GM19467 (cell line): ENCODE results near the gene SMOC2.

Source experiments
- ATAC-seq: cut with Tn5 transposase; IDR thresholded peaks from one replicate; pipeline ENCODE4 v1.9.1; 2021; ENCODE audit warnings: mild to moderate bottlenecking, moderate library complexity; ENCODE audit not compliant: unreplicated experiment

Gene SMOC2

DNA sequence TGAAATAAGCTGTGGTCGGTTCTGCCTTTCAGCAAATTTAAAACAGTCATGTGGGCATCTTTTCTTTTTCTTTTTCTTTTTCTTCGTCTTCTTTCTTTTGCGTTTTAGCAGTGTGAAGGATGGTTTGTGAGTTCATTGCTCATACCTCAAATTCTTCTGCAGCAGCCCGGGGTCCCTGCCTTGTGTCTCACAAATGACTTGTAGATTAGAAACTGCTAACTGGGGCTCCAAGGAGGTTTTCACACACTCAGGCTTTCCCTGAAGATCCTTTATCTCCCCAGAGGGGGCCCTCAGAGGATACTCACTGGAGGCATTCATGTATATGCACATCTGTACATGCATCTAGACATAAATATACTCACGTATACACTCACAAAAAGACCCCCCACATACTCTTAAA, 1.7 kb downstream of the SMOC2 start:
- no peak for ATAC-seq

DNA sequence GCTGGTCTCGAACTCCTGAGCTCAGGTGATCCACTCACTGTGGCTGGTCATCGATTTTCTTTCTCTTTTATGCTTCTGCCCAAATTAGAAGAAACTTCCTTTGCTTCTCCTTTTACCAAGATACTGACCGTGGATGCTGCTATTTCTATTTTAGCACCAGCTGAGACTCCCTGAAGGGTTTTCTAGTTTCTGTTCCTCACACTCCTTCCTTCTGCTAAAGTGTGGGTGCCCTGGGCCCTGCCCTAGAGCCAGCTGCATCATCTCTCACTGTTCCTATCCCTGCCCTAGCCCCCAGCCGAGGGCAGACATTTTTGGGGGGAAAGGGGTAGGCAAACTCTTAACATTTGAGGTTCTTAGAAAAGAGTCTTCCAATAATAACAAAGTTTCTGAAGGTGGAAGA, 6.3 kb downstream of the SMOC2 start:
- ATAC-seq: no peak

DNA sequence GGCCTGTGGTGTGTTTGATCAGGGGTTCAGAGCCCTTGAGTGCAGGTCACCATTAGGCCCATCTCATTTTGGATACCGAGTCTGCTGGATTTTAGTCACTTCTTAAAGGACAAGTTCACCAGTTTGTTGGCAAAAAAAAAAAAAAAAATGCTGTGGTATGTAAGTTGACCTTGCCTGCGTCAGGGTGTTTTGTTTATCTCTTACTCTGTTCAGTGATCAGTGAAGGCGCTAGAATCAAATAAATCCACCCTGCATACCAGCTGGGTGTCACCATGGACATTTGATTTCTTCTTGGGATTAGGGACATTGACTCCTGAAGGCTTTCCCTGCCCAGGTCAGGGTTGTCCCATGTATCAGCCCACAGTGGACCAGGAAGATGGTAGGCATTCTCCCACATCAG, 6.7 kb downstream of the SMOC2 start:
- ATAC-seq: no peak

DNA sequence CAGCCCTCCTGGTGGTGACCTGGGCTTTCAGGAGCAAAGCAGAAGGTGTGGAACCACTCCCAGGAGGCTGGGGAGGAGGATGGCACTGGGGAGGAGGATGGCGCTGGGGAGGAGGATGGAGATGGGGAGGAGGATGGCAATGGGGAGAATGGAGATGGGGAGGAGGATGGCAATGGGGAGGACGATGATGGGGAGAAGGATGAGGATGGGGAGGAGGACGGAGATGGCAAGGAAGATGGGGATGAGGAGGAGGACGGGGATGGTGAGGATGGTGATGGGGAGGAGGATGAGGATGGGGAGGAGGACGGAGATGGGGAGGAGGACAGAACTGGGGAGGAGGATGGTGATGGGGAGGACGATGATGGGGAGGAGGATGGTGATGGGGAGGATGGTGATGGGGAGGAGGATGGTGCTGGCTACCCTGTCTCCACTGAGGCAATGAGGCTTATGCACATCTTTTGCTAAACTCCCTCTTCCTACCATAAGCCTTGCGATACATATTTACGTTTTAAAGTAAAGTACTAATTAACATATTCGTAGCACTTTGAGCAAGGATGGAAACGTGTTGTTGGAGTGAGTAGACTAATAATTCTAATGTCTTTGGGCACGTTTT, 7.4 kb downstream of the SMOC2 start:
- no peak for ATAC-seq

DNA sequence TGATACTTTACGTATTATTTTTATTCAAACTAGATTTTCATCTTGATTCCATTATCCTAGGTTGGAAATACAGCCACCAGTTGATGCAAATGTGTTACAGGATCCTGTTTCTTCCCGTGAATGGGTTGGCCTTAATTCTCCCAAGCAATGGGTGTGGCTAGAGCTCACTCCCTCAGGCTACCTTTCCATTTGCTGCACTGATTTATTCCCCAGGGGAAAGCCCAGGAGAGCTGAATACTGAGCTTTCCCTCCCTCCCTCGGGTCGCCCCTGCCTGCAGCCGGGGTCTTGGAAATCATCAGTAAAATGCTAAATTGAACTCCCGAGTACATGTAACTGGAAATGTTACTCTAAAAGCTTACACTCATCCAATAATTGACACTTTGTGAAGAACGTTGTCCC, 9.9 kb downstream of the SMOC2 start:
- ATAC-seq: no peak

DNA sequence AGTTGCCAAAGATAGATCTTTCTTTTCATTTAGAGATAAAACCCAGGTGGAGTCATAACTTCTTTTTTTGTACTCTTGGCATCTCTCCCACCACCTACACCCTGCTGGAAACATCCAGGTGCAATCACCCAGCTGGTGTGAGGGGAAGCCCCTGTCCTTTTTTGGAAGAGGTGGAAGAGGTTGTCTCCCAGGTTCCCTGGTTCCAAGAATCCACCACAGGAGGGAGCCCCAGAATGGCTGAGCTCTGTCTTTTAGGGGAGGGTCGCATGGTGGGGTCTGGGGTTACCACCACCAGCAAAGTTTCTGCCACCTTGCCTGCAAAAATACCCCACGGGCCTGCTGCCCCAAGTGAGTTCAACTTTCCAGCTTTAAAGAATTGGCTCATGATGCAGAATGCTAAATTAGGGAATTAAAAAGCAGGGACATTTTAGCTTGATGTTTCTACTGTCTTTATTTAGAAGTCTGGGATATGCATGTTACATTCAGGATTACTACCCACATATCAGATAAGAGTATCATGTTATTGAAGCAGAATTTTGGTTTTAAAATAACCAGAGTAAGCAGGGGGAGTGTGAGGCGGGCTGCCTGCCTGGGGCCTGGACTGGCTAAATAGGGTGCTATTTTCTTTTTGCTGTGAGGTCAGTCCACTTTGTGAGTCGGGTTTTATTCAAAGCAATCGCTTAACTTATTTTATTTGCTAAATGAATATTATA, 11.0 kb downstream of the SMOC2 start:
- no peak for ATAC-seq

DNA sequence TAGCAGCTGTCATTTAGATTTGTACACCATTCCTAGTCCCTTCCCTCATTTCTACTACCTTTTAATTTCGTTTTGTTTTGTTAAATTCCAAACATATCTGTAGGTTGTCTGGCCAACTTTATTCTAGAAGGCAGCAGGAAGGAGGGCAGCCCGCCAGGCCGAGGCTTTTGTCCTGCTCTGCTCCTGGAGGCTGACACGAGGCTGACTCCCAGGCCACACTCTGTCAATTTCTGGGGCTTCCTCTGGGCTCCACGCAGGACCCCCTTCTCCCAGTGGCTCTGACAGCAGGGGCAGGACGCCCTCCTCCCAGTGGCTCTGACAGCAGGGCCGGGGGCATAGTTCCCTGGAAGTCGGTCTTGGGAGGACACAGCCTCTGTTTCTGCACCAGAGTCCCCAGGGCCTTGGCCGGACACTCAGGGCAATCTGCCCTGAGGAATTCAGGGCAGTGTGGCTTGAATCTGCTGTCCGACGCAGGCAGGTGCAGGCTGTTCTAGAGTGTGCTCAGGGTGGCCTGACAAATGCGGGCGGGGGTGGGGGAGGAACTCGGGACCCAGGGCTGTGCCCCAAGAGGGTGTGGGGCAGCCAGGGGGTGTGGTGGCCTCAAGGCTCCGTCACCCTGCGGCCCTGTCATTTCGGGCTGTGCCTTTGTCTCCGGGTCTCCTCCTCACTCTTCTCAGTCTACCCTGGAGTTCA, 11.8 kb downstream of the SMOC2 start:
- ATAC-seq: no peak

DNA sequence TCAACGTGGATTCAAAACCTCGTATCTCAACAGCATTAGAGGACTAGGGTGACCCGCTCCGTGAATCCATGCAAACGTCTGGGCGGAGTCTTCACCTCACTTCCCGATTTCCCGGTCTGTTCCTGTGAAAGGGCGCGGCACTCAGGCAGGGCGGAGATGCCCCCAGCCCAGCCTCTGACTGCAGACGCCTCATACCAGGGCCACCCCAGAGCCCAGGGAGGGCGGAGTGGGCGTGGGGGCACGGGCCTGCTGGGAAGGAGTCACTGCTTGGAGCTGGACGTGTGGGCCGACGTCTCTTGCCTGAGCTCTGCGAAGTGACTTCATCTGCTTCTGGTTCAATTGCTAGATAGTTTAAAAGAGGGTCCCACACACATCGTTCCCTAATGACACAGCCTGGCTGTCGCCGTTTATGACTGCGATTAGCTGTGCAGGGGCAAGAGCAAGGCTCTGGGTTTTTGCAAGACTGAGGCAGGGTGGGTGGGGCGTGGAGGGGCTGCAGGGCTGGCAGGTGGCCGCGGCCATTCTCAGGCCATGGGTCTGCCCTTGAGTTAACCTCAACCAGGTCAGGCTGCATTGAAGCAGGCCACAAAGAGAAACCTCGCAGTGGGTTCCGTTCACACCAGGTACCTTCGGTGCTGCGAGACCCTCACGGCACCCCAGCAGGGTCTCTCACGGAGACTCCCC, 15.0 kb downstream of the SMOC2 start:
- no peak for ATAC-seq

DNA sequence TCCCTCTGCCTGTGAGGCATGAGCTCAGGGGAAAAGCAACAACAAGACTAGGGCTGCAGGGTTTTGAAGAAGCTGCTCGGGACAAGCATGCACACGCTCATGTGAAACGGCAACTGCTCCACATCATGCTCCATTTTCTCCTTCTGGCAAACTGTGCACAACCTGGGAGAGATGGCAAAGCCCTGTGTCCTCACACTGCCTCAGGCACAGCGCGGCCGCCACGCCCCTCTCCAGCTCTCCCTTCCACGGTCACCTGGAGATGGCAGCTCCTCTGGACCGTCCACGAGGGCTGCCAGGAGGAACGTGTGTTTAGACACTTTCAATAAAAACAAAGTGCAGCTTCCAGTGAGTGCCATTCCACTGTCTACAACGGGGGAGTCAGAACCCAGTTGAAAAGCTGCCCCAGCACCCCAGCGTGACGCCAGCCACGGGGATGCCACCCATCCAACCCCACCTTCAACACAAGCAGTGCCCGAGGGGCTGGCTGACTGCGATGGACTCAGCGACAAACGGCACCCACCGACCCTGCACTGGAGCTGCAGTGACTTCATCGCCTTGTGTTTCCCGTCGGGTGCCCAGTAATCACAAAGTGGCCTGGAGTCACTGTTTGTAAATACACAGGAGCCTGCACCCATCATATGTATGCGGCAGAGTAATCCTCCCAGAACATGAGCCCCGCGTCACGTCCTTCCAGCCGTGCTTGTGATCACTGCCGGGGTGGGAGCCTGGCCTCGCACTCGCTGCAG, 16.1 kb downstream of the SMOC2 start:
- ATAC-seq: no peak

DNA sequence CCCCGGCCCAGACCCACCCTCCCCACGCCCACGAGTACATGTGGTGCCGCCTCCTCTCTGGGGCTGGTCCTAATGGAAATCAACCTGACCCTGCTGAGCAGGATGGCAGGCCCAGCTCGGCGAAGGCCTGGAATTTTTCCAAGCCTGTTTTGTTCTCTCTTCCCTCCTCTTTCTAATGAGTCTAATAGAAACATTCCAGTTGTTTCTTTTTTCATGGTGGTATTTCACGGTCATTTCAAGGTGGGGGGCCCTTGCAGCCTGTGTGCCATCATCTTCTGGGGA, 16.6 kb downstream of the SMOC2 start:
- ATAC-seq: no peak

DNA sequence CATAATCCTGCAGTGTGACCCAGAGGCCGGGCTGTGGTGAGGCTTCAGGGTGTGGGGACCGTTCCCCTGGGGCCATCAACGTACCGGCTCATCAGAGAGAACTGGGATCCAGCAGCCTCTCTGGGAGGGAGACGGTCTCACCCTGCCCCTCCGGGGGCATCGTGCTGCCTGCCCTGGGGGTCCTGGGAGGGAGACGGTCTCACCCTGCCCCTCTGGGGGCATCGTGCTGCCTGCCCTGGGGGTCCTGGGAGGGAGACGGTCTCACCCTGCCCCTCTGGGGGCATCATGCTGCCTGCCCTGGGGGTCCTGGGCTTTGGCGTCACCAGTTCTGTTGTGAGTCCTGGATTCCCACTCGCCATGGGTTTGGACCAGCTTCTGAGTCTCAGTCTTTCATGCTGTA, 17.1 kb downstream of the SMOC2 start:
- ATAC-seq: no peak

DNA sequence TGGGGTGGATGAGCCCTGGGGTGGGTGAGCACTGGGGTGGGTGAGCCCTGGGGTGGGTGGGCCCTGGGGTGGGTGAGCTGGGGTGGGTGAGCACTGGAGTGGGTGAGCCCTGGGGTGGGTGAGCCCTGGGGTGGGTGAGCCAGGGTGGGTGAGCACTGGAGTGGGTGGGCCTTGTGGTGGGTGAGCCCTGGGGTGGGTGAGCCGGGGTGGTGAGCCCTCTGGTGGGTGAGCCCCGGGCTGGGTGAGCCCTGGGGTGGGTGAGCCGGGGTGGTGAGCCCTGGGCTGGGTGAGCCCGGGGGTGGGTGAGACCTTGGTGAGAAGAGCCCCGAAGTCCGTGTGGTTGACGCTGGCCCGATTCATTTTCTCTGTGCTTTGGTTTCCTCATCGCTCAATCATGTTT, 18.6 kb downstream of the SMOC2 start:
- ATAC-seq: no peak

DNA sequence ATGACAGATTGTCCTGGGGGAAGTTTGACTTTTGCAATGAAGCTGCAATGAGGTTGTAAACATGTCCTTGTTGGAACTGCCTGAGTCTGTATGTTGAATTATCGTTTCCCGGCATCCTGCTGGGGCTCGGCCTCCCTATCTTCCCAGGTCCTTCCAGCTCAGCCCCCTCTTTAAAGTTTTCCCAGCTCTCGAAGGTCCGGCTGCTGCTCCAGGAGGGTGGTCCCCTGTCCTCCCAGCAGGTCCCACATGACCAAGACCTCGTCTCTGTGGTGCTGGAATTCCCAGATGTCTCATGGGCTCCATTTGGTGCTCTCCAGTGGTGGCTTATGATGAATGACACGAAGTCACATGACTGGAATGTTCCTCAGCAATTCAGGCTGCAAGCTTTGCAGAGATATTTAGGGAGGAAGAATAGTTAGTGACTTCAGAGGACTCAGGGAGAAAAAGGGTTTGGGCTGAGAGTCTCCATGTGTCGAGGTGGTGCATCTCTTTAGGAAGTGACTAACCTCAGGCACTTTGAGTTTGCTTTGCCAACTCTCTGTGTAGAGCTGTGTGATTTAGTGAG, 21.4 kb downstream of the SMOC2 start:
- ATAC-seq: no peak

DNA sequence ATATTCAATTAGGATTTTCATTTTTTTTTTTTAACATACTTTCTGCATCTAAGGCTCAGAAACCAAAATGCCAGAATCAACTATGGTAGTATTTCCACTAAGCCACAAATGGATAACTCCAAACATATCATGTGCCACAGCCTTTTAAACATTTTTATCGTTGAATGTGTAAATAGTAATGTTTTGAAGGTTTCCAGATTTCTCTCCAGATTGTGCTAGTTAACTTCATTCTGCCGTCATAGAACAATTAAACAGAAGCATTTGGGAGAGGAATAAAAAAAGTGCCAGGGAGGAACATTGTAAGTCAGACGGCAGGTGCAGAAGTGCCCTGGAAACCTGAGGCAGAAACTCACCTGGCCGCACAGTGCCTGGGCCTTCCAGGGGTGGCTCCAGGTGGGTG, 23.6 kb downstream of the SMOC2 start:
- ATAC-seq: no peak

DNA sequence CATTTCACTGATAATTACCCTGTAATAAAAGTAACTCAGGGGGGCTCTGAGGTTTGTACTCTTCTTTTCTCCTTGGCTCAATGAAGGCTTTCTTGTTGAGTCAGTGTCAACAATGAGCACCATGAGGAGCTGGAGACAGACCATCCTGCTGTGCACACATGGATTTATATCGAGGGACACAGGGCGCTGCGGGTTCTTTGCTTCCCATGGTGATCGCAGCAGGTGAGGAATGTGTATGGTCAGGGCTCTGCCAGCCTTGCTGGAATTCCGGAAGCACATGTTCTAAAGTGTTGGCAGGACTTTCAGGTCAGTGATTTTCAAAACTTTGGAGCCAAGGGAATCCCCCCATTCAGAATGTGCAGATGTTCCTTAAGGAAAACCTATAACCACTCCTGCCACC, 27.1 kb downstream of the SMOC2 start:
- no peak for ATAC-seq

DNA sequence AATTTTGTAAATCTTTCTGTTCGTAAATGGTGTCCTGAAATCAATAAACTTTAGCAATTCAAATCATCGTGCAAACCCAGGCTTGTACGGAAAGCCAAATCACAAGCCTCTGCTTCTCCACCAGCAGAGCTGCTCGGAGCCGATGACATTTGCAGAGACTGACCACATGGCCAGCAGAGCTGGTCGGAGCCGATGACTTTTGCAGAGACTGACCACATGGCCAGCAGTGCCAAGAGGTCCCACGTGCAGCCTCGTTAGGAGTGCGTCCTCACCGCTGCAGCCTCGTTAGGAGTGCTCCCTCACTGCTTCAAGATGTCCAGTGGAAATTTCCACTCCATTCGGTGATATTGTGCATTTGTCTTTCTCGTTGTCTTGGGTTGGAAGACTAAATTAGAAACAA, 28.5 kb downstream of the SMOC2 start:
- ATAC-seq: no peak

DNA sequence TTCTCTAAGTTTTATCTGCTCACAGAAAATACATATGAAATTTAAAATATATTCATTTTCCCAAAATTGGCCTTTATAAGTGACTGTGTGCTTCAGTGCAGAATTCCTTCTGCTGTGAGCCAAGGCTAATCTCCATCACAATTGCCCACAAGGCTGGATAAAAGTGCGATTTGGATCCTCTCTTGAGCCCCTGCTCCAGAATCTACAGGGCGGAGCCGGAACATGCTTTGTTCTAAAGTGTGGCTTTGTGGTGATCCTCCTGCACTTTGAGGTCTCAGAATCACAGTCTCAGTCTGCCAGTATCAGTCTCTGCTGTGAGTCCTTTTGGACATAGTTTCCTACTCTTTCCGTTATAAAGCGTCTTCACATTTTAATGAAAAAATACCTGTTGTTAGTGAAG, 28.9 kb downstream of the SMOC2 start:
- no peak for ATAC-seq

DNA sequence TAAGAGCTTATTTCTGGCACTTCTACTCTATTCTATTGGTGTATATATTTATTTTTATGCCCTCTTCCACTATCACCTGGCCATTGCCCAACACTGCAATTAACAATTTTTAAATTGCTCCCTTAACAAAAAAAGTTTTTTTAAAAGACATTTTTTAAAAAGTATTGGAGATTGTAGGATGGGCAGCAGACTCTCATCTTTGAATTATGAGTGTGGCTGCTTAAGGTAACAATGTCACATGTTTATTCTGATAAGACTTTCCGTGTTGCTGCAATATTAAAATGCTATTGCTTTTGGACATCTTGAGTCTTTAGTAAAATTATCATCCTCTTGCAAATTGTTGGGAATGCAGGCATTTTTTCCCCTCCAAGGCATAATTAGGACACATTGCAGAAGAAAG, 31.4 kb downstream of the SMOC2 start:
- ATAC-seq: no peak

DNA sequence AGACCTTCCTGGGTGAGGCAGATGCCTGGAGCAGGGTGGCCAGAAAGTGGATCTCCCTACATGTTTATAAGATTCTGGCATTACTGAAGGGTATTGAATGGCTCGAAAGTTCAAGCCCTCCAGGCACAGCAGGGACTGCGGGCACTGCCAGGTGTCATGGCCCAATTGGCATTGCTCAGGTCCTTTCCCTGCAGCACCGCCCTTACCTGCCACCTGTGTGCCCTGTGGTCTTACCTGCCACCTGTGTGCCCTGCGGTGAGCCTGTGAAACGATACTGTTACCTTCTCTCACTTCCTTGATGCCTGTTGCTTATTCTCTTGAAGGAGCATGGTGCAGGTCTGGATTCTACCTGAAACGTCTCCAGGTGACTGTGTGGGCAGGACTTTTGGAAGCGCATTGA, 32.2 kb downstream of the SMOC2 start:
- no peak for ATAC-seq

DNA sequence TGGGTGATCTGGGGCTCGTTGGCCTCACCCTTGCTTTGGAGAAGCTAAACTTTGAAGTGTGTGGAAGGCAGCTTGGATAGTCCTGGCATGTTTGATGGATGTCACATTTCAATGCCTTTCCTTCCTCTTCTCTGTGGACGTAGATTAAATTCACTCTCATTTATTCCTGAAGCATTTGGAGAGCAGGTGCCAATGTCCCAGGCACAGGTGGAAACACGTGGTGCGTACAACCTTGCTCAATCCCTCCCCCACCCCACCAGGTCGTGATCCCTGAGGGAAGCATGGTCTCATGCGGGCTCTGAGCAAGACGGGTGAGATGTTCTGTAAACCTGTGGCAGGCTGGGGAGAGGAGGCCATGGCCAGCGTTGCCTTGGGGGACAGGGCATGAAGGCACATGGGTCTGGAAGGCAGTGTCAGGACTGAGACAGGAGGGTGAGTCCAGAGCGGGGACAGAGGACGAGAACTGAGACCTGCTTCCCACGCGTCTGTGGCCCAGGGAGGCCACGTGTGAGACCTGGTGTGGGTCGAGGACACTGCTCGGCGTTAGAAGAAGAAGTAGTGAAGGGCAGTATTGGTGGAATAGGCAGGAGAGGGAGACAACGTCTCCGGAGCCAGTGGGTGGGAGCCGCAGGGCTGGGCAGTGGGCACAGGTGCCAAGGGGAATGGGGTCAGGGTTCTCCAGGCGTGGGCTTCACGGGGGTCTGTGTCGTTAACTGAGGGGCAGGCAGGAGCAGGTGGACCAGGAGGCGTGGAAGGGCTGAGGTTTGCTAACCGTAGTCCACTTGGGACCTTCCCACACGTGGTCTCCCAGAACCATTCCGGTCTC, 34.4 kb downstream of the SMOC2 start:
- no peak for ATAC-seq
